ENCODE results near the gene TBL1X. TPM values are rescaled to one million over a fixed set of nuclear protein-coding genes. Genes with fewer than 3 reads are reported as not detected.

The TBL1X gene
- total RNA-seq, 1 experiment from 2014 or later, result 14.6 TPM

DNA sequence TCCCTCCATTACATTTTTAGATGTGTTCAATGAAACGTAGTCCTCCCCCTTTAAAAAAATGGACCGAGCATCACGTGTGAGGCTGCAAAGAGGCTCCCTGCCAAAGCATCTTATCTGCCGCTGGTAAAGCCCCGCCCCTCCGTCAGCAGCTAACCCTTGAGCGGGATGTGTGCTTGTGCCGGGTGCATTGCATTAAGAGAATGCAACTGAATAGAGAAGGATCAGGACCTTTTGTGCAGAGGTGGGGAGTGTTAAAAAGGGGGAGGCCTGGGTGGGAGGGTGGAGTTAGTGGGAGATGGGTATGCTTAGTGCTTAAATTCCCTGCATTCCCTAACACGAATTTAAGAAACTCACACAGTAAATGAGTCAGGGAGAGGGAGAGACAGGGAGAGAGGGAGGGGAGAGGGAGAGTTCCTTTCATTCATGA lies 66.0 kb downstream of the TBL1X start:
- Histone ChIP-seq H3K4me1 (ENCODE audit: control insufficient read depth, insufficient read depth, low read length) (no peaks in the 10 kb centered on the region; the same call in 1 of the 2 replicates), H3K27ac (ENCODE audit: low read length) (no peak overlapping the region), H3K4me3 (ENCODE audit: low read depth in 2 of 2, low read length in 2 of 2) (no peak overlapping the region), H3K36me3 (ENCODE audit: control insufficient read depth, insufficient read depth, low read length) (no peaks in the 10 kb centered on the region), H3K9me3 (ENCODE audit: control insufficient read depth, insufficient read depth, low read depth, low read length) (no peaks in the 10 kb centered on the region), H3K27me3 (ENCODE audit: control insufficient read depth, insufficient read depth, low read length) (no peaks in the 10 kb centered on the region)
- in situ Hi-C loops (cut with HindIII; ENCODE audit: low pct_unique_long_range_greater_than_20kb, low sequenced_read_pairs), result no loop called here
- ATAC-seq (peak; percentile 62; the same call in 1 of the 2 replicates), DNase-seq (ENCODE audit: low read depth, low spot score) (no peak)
- POLR2A ChIA-PET, result no interaction called here
- CTCF ChIA-PET, result interaction anchor here (0.6 kb wide), 1 partner anchor 198 kb away, joined by 7 read pairs; no protein-coding TSS in a partner anchor
- no TSS peak for BruUV-seq (replicated peaks)
- no peak for TF ChIP-seq POLR2AphosphoS5 (IDR thresholded peaks at IDR 0.05; ENCODE audit: low read depth, low read length)
- no peak for TF ChIP-seq SIN3A (IDR thresholded peaks at IDR 0.05; ENCODE audit: borderline replicate concordance, insufficient read depth, low read depth, low read length)
- TF ChIP-seq, protein P1, sequence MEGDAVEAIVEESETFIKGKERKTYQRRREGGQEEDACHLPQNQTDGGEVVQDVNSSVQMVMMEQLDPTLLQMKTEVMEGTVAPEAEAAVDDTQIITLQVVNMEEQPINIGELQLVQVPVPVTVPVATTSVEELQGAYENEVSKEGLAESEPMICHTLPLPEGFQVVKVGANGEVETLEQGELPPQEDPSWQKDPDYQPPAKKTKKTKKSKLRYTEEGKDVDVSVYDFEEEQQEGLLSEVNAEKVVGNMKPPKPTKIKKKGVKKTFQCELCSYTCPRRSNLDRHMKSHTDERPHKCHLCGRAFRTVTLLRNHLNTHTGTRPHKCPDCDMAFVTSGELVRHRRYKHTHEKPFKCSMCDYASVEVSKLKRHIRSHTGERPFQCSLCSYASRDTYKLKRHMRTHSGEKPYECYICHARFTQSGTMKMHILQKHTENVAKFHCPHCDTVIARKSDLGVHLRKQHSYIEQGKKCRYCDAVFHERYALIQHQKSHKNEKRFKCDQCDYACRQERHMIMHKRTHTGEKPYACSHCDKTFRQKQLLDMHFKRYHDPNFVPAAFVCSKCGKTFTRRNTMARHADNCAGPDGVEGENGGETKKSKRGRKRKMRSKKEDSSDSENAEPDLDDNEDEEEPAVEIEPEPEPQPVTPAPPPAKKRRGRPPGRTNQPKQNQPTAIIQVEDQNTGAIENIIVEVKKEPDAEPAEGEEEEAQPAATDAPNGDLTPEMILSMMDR (IDR thresholded peaks at IDR 0.05), result no peak
- TF ChIP-seq, protein P2, sequence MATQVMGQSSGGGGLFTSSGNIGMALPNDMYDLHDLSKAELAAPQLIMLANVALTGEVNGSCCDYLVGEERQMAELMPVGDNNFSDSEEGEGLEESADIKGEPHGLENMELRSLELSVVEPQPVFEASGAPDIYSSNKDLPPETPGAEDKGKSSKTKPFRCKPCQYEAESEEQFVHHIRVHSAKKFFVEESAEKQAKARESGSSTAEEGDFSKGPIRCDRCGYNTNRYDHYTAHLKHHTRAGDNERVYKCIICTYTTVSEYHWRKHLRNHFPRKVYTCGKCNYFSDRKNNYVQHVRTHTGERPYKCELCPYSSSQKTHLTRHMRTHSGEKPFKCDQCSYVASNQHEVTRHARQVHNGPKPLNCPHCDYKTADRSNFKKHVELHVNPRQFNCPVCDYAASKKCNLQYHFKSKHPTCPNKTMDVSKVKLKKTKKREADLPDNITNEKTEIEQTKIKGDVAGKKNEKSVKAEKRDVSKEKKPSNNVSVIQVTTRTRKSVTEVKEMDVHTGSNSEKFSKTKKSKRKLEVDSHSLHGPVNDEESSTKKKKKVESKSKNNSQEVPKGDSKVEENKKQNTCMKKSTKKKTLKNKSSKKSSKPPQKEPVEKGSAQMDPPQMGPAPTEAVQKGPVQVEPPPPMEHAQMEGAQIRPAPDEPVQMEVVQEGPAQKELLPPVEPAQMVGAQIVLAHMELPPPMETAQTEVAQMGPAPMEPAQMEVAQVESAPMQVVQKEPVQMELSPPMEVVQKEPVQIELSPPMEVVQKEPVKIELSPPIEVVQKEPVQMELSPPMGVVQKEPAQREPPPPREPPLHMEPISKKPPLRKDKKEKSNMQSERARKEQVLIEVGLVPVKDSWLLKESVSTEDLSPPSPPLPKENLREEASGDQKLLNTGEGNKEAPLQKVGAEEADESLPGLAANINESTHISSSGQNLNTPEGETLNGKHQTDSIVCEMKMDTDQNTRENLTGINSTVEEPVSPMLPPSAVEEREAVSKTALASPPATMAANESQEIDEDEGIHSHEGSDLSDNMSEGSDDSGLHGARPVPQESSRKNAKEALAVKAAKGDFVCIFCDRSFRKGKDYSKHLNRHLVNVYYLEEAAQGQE (IDR thresholded peaks at IDR 0.05; ENCODE audit: insufficient read depth in 1 of 2, low read depth in 2 of 2, low read length in 1 of 2), result no peak
- TF ChIP-seq TCF7L2 (IDR thresholded peaks at IDR 0.05; ENCODE audit: low read depth, low read length), result no peak
- intact Hi-C loops (cut with micrococcal nuclease; ENCODE audit: unreplicated experiment), result no loop called here

DNA sequence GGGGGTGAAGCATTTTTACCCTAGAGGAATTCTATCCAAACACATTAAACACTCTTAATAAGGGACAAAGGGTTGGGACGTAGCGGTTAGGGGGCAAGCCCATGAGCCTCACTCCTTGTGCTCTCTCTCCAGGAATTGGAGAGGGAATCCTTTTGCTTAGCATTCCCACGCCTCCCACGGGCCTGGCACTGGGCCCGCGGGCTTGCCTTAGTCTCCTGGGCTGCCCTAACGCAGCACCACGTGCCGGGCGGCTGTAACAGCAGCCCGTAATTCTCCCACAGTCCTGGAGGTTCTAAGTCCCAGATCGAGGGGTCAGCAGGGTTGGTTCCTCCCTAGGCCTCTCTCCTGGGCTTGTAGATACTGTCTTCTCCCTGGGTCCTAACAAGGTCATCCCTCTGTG lies 67.5 kb downstream of the TBL1X start:
- Histone ChIP-seq H3K27me3 (ENCODE audit: control insufficient read depth, insufficient read depth, low read length) (no peaks in the 10 kb centered on the region), H3K9me3 (ENCODE audit: control insufficient read depth, insufficient read depth, low read depth, low read length) (no peaks in the 10 kb centered on the region), H3K4me1 (ENCODE audit: control insufficient read depth, insufficient read depth, low read length) (no peaks in the 10 kb centered on the region; the same call in 1 of the 2 replicates), H3K4me3 (ENCODE audit: low read depth in 2 of 2, low read length in 2 of 2) (no peak overlapping the region), H3K36me3 (ENCODE audit: control insufficient read depth, insufficient read depth, low read length) (no peaks in the 10 kb centered on the region), H3K27ac (ENCODE audit: low read length) (no peak overlapping the region)
- in situ Hi-C loops (cut with HindIII; ENCODE audit: low pct_unique_long_range_greater_than_20kb, low sequenced_read_pairs), result no loop called here
- CTCF ChIA-PET, result no interaction called here
- intact Hi-C loops (cut with micrococcal nuclease; ENCODE audit: unreplicated experiment), result no loop called here
- no TSS peak for BruUV-seq (replicated peaks)
- TF ChIP-seq SIN3A (IDR thresholded peaks at IDR 0.05; ENCODE audit: borderline replicate concordance, insufficient read depth, low read depth, low read length), result no peak
- TF ChIP-seq TCF7L2 (IDR thresholded peaks at IDR 0.05; ENCODE audit: low read depth, low read length), result no peak
- no peak for TF ChIP-seq POLR2AphosphoS5 (IDR thresholded peaks at IDR 0.05; ENCODE audit: low read depth, low read length)
- TF ChIP-seq, protein P2 (IDR thresholded peaks at IDR 0.05; ENCODE audit: insufficient read depth in 1 of 2, low read depth in 2 of 2, low read length in 1 of 2), result no peak
- TF ChIP-seq, protein P1 (IDR thresholded peaks at IDR 0.05), result no peak
- DNase-seq (ENCODE audit: low read depth, low spot score) (no peak), ATAC-seq (no peak)
- POLR2A ChIA-PET, result no interaction called here
